ENCODE results near the gene NCOA6. TPM values are rescaled to one million over a fixed set of nuclear protein-coding genes. Genes with fewer than 3 reads are reported as not detected.

The NCOA6 gene
- total RNA-seq, 1 experiment from 2014 or later, result 2.2 TPM

GRCh38 chr20:34701405-34702085 lies 123.9 kb downstream of the NCOA6 start:
- peak; percentile 23 for DNase-seq (ENCODE audit: low read depth)
- in situ Hi-C loops (cut with HindIII; ENCODE audit: low pct_unique_long_range_greater_than_20kb, low sequenced_read_pairs), result no loop called here

DNA sequence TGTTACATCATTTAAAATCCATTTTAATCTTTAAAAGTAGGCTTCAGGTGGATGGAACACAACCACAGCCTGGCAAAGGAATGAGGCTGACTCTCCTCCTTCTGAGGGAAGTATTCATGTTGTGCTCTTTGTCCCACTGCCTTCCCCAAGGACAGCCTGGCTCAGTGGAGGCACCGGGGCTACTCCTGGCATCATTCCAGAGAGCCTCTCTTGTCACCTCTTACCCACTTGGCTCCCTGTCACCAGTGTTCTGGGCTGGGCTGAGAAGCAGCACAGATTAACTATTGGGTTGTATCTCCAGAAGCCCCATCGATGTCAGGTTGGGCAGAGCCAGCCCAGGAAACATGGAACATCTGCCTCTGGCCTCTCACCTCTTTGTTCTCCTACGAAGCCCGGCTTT lies 132.0 kb downstream of the NCOA6 start:
- no peak for DNase-seq (ENCODE audit: low read depth)
- in situ Hi-C loops (cut with HindIII; ENCODE audit: low pct_unique_long_range_greater_than_20kb, low sequenced_read_pairs), result no loop called here

DNA sequence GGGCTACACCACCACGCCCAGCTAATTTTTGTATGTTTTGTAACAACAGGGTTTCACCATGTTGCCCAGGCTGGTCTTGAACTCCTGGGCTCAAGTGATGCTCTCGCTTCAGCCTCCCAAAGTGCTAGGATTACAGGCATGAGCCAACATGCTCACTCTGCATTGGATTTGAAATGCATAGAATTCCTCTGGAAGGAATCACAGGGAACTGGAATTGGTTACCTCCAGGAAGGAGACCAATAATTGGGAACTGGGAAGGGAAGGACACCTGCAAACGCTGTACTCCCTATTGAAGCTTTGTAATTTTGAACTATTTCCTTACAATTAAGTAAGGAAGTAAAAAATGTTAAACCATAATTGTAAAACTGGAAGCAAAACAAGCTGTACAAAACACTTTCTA lies 133.6 kb downstream of the NCOA6 start:
- DNase-seq (ENCODE audit: low read depth), result no peak
- in situ Hi-C loops (cut with HindIII; ENCODE audit: low pct_unique_long_range_greater_than_20kb, low sequenced_read_pairs), result no loop called here

DNA sequence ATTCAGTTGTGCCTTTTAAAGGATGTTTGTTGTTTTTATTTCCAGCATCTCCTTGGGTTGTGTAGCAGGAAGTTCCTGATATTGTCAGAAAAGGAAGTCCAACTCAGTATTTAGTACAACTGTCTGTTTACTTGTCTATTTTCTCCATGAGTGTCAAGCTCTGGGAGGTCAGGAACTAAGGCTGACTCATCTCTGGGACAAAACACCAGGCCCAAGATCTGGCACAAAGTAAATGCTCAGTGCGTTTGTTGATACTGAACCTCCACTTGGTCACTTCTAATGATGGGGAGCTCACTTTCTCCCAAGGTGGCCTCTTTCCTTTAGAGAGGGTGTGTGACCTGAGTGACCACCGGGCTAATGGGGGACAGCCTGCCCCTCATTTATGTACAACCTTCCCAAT lies 136.0 kb downstream of the NCOA6 start:
- no peak for DNase-seq (ENCODE audit: low read depth)
- in situ Hi-C loops (cut with HindIII; ENCODE audit: low pct_unique_long_range_greater_than_20kb, low sequenced_read_pairs), result no loop called here

DNA sequence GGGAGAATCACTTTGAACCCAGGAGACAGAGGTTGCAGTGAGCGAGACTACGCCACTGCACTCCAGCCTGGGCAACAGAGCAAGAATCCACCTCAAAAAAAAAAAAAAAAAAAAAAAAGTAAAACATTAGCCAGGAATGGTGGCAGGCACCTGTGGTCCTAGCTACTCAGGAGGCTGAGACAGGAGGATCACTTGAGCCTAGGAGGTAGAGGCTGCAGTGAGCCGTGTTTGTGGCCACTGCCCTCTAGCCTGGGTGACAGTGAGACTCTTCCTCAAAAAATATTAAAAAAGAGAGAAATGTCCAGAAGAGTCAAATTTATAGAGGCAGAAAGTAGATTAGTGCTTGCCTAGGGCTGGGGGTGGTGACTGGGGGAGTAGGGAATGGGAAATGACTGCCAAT lies 141.8 kb downstream of the NCOA6 start:
- in situ Hi-C loops (cut with HindIII; ENCODE audit: low pct_unique_long_range_greater_than_20kb, low sequenced_read_pairs), result no loop called here
- no peak for DNase-seq (ENCODE audit: low read depth)

DNA sequence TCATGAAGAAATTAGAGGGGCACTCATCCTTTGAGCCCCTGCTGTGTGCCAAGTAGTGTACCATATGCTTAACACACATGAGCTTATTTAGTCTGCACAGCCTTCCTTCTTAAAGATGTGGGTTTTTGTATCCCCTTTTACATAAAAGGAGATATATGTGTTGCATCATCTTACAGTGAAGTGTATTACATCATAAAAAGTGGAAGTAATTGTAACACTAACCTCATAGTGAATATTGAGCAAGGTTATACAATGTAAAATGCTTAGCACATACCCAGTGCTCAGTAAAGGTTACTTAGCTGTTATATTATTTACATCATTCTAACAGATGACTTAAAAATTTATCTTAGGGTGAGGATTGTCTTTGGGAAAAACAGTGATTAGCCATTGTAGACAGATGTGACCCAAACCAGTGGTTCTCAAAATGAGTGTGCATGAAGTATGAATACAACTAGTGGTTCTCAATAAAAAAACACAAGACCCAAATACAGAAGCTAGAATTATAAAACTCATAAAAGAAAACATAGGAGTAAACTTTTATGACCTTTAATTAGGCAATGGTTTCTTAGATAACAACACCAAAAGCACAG lies 144.8 kb downstream of the NCOA6 start:
- no peak for DNase-seq (ENCODE audit: low read depth)
- in situ Hi-C loops (cut with HindIII; ENCODE audit: low pct_unique_long_range_greater_than_20kb, low sequenced_read_pairs), result no loop called here

DNA sequence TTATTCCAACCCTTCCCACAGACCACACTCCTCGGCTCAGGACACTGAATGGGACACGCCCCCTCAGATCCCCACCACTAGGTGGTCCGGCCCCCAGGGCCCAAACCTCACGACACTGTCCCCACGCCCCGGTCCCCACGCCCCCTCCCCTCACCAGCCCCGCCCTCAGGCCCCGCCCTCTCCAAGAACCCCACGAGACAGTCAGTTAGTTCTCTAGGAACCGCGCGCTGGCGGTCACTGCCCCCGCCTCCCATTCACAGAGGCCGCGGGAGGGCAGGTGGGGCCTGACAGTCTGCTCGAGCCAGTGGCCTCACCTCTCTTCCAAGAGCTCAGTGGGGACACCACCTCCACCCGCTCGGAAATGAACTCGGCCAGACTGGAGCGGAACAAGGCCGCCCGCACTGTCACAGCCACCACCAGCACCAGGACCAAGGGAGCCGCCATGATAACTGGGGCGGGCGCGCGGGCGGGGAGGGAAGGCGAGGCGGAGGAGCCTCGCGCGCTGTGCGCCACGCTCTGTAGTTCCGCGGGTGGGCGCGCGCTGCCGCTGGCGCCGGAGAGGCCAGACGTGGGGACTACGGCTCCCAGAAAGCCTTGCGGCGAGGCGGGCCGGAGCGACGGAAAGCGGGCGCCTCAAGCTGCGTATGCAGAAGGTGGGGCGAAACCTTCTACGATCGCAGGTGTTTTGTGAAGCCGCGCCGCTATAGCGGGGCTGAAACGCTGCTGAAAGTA lies 148.6 kb downstream of the NCOA6 start, which contains the start of gene PIGU:
TSS of gene PIGU (minus strand) at position 451 of the 732 bp plus-strand sequence. CDS start at position 444, 7 bp downstream.
- in situ Hi-C loops (cut with HindIII; ENCODE audit: low pct_unique_long_range_greater_than_20kb, low sequenced_read_pairs), result no loop called here
- peak; percentile 97 for DNase-seq (ENCODE audit: low read depth)

DNA sequence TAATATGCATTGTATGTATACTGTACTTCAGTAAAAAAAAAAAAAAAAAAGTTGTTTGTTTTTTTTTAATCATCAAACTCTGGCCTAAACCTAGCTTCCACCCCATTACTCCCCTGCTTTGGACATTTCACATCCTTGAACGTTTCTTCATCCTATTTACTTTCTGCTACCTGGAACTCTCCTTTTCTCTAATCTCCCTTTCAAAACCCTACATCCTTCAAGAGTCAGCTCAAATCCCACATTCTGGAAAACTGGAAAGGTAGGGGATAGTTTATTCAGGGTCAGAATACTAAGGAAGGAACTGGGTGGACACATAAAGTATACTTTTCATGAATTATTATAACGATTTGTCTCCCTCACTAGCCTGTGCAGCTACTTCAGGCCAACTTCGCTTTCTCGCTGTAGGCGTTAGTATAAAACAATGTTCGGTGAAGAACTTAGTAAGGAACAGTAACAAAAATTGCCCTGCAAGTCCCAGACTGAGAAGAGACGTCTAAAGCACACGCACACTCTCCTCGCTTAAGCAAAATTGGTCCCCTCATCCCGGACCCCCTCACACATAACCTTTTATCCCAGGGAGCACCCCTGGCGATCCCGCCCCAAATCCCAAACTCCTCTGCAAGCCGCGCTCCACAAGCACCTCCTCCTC lies 149.3 kb downstream of the NCOA6 start:
- DNase-seq (ENCODE audit: low read depth), result no peak
- in situ Hi-C loops (cut with HindIII; ENCODE audit: low pct_unique_long_range_greater_than_20kb, low sequenced_read_pairs), result no loop called here

DNA sequence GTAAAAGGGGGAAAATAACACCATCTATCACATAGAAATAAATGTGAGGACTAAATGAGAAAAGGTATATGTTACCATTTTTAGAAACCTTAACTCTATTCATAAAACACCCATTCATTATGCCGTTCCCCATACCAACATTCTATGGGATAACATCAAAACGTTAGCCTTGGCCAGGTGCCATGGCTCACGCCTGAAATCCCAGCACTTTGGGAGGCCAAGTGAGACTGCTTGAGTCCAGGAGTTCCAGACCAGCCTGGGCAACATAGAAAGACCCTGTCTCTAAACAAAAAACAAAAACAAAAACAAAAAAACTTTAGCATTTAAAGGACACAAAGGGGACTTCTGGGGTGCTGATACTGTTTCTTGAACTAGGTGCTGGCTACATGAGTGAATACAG lies 149.9 kb downstream of the NCOA6 start:
- no peak for DNase-seq (ENCODE audit: low read depth)
- in situ Hi-C loops (cut with HindIII; ENCODE audit: low pct_unique_long_range_greater_than_20kb, low sequenced_read_pairs), result no loop called here

DNA sequence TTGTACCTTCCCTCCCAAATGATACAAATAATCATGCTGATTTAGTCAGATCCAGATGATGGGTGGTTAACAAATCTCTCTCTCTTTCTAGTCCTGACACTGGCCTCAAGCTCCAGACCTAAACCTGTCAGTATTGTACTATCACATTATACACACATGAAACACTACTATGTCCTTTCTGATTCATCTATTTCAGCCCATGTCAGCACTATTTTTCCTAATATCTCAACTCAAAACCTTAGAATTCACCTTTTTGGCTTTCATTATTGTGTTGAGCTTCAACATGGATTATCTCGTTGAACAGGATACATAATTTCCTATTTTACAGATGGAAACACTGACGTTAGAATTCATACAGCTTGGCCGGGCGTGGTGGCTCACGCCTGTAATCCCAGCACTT lies 152.0 kb downstream of the NCOA6 start:
- in situ Hi-C loops (cut with HindIII; ENCODE audit: low pct_unique_long_range_greater_than_20kb, low sequenced_read_pairs), result no loop called here
- DNase-seq (ENCODE audit: low read depth), result no peak

DNA sequence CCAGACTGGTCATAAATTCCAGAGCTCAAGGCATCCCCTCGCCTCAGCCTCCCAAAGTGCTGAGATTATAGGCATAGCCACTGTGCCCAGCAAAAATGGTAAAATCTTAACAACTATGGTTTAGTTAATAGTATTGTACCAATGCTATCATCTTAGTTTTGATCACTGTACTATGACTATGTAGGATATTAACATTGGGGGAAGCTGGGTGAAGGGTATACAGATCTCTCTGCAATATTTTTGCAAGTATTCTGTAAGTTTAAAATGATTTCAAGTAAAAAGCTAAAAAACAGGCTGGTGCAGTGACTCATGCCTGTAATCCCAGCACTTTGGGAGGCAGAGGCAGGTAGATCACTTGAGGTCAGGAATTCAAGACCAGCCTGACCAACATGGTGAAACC lies 156.4 kb downstream of the NCOA6 start:
- DNase-seq (ENCODE audit: low read depth), result no peak
- in situ Hi-C loops (cut with HindIII; ENCODE audit: low pct_unique_long_range_greater_than_20kb, low sequenced_read_pairs), result no loop called here

Other genes starting within 250 kb of the NCOA6 start
- 26.0 and 33.8 TPM in 2 replicates for gene PIGU, start 148.6 kb downstream of the NCOA6 start, total RNA-seq (2014; rRNA removed; shearing (Covaris generic); ENCODE audit: low replicate concordance)
- gene TP53INP2, start 121.3 kb downstream of the NCOA6 start, total RNA-seq (2014; rRNA removed; shearing (Covaris generic); ENCODE audit: low replicate concordance), result 0.20 and 0.84 TPM in 2 replicates
- 4.1 and 9.6 TPM in 2 replicates for gene GGT7, start 47.2 kb upstream of the NCOA6 start, total RNA-seq (2014; rRNA removed; shearing (Covaris generic); ENCODE audit: low replicate concordance)
- 37.2 and 66.3 TPM in 2 replicates for gene ACSS2, start 51.0 kb upstream of the NCOA6 start, total RNA-seq (2014; rRNA removed; shearing (Covaris generic); ENCODE audit: low replicate concordance)
- 201 and 204 TPM in 2 replicates for gene GSS, start 130.2 kb upstream of the NCOA6 start, total RNA-seq (2014; rRNA removed; shearing (Covaris generic); ENCODE audit: low replicate concordance)
- 0.03 TPM in 1 of 2 replicates, not detected in the other for gene MYH7B, start 130.2 kb upstream of the NCOA6 start, total RNA-seq (2014; rRNA removed; shearing (Covaris generic); ENCODE audit: low replicate concordance)

Data from Caki2 (cell line).